ENCODE results near the gene PARD6G.
"Not testable (repeated sequence)": the region's sequence is repeated elsewhere in the genome, so short reads cannot be mapped to it uniquely, and the experiment has no call there.

Gene PARD6G

DNA sequence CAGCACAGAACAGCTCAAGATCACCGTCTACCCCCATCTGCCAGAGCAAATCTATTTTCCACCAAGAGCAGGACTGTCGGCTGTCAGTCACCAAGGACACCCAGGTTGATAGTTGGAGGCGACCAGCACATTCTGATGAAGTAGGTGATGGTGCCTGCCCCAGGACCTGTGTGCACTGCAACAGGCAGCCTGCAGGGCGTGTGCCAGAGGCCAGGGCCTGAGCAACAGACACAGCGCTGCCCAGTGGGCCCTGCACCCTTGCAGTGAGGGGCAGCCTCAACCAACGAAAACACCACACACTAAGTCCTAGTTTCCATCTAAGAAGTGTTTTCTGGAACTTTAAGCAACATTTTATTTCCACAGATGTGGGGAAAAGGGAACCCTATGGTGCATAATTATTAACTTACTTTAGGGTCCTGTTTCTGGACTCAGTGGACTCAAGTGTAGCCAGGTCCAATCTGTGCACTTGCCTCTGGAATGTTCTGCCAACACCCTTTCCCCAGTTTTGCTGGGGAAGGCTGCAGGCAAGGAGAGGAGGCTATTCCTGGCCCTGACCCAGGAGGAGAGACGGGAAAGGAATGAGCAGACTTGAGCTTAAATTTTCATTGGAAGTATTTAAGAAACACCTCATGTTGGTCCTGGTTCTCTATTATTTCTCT, 76.8 kb downstream of the PARD6G start:
- DNase-seq, result no peak

DNA sequence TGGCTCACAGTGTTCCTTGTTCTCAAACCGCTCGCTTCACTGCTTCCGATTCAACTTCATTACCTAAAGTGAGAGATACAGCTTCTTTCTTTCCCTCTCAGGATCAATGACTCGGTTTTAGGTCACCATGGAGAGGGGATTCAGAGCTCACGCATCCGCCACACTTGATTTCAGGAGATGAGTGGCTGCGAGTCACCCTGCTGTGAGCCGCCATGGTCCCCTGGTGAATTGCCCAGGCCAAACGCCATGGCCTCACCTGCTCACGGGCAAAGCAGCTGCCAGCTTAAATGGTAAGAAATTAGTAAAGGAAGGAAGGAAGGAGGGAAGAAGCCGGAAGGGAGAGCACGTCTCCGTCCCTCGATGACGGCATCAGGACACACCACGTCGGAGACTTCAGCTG, 77.7 kb downstream of the PARD6G start:
- no peak for DNase-seq

DNA sequence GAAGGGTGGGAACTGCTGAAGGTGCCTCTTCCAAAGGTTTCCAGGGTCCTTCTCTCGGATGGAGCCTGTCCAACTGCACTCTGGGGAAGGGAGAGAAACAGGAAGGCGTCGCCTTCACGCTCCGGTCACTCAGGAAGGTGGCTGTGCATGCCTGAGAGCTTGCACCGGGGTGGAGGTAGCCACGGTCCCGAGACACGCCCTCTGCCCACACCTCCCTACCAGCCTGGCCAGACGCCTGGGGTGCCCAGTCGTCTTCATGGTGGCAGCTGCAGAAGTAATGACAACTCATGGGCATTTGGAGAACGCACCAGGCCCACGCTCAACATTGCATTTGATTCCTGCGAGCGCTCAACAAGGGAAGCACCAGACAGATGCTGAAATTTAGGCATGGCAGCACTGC, 78.3 kb downstream of the PARD6G start:
- no peak for DNase-seq

DNA sequence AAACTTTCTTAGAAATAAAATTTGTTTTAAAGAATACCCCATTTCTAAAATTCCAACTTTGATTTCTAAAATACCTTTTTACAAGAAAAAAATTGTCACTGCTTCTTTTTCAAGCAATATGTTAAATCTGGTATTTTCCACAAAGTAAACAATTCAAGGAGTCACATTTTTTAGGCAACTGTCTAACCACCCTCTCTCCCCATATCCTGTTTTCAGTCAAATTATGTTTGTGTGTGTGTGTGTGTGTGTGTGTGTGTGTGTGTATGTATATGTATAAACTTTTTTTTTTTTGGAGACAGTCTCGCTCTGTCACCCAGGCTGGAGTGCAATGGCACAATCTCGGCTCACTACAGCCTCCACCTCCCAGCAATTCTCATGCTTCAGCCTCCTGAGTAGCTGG, 79.0 kb downstream of the PARD6G start:
- DNase-seq, result no peak

DNA sequence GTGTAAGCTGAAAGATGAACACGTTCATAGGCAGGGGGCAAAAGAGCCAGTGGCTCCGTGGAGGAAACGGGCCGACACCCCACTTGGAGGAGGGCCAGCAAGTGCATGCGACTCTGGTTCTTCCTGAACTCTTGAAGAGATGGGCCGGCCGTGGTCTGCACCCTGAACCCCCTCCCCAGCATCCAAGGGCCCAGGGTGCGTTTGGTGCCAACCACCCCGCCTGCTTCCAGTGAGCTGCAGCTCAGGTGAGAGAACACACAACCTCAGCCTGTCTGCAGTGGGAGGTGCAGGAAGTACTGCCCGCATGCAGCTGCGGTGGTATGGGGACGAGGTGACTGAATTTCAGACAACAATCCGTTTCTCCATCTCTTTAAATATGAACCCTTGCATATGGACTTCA, 79.4 kb downstream of the PARD6G start:
- no peak for DNase-seq

DNA sequence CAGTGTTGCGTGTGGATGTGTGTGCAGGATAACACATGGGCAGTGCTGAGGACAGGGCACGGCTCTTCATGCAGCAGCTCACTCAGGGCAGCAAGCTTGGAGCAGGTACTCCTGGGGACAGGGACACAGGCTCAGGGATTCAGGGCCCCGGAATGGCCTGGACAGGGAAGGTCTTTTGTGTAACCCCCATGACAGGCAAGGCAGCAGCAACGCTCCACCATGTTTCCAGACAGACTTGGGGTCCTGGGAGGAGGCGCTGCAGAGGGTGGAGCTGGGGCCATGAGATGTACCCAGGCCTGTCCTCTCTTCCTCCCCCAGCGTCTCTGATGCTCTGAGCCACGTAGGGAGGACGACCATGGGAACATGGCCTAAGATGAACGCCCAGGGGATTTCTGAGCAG, 80.0 kb downstream of the PARD6G start:
- DNase-seq, result no peak

DNA sequence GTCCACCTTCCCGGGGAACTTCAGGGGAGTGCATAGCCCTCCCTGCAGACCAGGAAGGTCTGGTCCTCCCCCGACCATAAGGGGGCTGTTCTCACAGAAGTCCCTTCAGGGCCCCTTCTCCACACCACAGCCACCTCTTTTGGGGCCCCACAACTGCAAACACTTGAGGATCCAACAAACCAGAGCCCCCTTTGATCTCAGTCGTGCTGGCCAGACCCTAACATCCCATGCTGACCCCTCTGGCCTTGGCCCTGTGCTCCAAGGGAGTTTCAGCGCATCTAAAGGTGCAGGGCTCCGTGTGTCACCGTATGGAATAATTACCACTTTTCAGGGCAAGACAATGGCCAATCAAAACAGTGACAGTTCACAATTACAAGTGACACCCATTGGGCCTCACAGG, 80.6 kb downstream of the PARD6G start:
- DNase-seq, result no peak

DNA sequence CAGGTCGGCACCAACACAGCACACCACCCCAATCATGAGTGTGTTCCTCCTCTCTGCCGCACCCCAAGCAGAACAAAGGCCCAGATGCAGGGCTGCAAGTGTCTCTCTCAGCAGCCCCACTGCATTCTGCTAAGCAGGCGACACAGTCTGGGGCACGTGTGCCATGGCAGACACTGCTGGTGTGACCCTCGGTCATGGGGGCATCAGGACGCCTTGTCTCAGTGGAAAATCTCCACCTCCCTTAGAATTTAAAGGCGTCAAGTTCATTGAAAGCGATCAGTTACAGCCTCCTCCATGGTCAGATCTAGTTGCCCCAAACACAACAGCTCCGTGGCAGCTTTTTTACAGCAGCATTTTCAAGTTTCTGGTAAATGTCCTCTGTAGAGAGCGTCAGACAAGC, 81.1 kb downstream of the PARD6G start:
- no peak for DNase-seq

DNA sequence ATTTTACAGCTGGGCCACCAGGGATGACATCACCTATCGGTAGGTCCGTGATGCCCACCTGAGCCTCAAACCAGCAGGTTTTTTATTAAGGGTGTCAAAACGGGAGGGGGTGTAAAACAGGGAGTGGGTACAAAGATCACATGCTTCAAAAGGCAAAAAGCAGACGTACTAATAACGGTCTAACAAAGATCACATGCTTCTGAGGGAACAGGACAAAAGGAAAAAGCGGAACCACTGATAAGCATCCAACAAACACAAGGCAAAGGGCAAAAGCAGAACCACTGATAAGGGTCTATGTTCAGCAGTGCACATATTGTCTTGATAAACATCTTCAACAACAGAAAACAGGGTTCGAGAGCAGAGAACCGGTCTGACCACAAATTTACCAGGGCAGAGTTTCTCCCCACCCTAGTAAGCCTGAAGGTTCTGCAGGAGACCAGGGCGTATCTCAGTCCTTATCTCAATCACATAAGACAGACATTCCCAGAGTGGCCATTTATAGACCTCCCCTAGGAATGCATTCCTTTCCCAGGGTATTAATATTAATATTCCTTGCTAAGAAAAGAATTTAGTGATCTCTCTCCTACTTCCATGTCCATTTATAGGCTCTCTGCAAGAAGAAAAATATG, 82.5 kb downstream of the PARD6G start:
- DNase-seq, result not testable (repeated sequence)

DNA sequence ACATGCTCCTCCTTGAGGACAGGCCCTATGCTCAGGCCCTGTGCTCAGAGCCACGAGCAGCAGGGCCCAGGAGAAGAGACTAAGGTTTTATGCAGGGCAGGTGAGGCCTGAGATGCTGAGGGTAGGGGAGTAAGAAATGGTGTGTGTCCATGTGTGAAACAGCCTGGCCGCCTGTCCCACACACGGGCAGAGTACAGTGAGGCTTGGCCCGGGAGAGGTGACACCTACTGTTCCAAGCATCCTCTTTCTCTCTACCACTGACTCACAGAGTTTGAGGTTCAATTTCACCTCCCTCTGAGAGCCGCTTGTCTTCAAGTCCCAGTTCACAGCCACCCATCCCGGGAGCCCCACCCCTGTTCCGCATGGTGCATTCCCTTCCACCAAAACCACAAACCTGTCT, 84.1 kb downstream of the PARD6G start:
- DNase-seq, result no peak

DNA sequence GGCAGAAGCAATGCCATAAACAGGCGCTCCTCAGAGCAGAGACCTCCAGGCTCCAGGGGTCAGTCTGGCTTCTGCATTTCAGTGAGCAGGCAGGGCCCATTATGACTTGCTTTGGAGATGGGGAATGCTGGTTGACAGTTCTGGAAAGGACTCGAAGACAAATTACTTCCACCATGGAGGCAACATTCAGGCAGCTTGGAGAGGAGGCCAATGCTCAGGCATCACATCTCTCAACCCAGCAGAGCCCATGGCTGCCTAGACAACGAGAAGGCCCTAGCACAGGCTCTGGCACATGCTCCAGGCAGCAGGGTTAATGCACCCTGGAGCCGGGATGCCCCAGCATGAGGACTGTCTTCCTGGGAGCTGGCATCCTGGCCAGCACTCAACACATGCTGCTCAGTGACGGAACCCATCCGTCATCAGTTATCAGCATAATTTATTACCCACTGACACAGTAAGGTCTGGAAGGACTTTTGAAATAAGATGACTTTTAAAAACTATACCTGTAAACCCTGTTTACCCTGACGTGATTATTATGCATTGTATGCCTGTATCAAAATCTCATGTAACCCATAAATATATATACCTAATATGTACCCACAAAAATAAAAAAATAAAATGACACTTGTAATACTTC, 85.4 kb downstream of the PARD6G start:
- no peak for DNase-seq

DNA sequence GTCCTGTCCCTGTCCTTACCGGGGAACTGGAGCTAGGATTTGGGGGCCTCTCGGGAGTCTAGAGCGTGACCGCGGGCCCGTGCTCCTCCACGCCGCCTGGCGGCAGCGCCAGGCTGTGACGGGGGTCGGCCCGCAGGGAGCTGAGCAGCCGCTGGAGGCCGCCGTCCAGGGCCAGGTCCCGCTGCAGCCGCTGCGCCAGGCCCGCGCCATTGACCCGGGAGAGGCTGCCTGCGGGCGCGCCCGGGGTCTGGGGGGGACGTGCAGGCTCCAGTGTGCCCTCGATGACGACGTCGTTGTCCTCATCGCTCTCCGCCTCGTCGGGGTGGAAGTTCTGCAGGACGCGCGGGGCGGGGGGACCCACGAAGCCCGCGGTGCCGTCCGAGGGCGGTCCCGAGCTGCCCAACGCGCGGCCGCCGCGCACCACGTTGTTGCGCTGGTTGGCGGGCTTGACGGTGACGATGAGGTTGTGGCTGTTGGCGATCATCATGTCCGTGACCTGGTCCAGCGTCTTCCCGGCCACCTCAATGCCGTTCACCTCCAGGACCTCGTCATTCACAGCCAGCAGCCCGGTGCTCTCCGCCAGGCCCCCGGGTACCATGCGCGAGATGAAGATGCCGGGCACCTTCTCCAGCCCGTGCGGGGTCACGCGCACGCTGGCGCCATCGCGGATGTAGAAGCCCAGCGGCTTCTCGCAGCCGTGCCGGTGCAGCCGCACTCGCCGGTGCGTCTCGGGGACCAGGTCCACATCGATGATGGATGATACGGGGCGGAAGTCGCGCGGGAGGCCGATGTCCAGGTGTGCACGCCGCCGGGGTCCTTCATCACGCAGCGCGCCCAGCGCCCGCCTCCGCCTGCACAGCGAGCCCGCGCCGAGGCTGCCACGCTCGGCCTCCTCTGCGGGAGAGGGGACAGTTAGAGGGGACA, 87.3 kb downstream of the PARD6G start:
- peak; percentile 34 for DNase-seq

DNA sequence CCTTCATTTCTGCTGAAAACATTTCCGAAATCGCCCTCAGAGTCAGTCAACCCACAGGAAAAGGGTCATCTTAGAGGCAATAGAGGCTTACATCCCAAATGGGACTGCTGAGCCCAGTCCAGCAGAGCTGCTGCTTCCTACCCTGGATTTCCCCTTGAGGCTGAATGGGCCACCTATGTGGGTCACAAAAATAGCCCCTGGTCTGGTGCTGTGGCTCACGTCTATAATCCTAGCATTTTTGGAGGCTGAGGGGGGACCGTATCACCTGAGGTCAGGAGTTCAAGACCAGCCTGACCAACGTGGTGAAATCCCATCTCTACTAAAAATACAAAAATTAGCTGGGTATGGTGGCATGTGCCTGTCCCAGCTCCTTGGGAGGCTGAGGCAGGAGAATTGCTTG, 88.9 kb downstream of the PARD6G start:
- DNase-seq, result no peak

DNA sequence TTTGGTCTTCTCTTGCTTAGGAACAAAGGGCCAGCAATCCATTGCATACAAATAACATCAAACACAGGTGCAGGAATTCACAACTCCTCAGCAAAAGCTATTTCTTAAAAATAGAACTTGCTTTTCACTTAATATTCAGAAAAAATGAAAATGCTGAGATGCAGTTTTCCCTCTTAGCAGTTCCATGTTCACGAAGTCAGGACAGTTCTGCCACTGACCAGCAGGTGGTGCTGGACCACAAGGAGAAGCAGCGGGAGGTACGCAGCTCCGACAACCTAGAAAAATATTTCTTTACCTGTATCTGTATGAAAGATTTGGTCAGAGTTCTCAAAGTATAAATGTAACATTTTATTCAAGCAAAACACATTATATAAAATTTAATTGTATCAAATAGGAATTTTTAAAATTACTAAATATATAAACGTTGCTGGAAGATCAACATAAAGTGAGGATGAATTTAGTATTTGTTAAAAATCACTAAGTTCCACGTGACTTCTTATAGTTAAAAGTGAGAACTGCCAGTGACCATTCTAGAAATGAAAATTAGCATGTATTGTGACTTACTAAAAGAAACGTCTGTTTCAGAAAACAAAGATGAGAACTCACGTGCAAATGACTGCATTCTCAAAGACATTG, 89.5 kb downstream of the PARD6G start:
- DNase-seq, result peak; percentile 84

DNA sequence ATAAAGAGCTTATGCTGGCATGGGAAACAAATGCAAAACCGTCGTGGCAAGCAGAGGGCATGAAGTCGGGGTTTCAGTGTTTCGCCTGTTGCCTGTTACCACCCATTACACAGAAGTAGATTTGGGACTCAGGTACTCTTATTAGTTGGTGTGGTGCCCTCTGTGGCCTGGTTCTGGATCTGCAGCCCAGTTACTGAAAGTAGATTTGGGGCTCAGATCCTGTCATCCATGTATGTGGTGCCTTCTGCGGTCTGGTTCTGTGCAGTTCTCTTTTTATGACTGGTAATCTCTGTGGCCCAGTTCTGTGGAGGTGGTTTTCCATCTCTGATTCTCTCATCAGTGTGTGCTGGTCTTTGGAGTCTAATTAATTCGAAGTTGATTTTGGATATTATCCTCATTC, 93.0 kb downstream of the PARD6G start:
- DNase-seq, result peak; percentile 17

DNA sequence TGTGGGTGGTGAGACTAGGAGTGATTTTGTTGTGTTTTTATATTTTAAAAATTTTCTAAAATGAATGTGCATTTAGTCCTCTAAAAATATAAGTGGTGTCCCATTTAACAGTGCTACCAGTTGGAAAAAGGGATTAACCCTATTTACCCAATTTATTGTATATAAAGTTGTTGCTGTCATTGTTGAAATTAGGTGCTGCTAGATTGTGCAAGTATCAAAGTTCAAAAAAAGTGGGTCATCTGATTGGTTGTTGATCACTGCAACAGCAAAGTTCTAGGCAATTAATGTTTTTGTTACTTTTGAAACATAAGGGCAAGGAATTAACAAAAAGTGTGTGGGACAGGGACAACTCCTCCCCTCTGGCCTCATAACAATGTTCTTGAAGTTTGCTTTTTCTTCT, 97.6 kb downstream of the PARD6G start:
- DNase-seq, result no peak

DNA sequence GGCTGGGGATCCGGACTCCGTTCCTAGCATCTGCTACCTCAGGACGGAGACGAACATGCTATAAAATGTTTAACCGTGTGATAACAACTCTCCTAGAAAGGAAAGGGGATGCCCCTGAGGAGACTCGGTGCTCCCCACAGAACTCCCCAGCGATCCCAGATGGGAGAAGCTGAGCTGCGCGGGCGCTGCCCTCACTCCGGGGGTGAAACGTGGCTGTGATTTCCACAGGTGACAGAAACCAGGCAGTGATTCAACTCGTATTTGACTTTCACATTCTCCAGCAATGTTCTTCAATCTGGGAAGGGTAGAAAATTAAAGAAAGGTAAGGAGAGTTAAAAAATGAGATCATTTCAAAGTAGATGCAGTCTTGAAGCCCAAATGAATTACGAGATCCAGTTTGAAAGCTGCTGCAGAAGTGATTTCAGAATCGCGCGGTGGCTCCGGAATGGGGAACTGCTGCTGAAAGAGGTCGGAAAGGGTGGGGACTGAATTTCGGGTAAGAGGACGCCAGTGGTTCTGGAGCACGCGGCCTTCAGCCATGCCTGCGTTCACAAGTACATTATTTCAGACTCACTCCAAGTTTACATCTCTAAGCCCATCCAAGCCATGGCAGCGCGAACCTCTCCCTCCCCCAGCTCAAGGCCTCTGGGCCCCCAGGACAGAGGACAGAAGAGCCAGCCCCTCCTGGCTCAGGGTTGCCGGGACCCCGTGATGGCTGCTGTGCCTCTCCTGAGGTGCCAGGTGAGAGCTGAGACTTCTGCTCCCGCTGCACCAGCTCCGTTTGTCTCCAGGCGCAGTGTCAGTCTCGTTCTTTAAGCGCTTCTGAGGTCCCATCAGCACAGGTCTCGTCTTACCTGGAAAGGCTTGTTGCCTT, 98.8 kb downstream of the PARD6G start:
- peak; percentile 58 for DNase-seq

DNA sequence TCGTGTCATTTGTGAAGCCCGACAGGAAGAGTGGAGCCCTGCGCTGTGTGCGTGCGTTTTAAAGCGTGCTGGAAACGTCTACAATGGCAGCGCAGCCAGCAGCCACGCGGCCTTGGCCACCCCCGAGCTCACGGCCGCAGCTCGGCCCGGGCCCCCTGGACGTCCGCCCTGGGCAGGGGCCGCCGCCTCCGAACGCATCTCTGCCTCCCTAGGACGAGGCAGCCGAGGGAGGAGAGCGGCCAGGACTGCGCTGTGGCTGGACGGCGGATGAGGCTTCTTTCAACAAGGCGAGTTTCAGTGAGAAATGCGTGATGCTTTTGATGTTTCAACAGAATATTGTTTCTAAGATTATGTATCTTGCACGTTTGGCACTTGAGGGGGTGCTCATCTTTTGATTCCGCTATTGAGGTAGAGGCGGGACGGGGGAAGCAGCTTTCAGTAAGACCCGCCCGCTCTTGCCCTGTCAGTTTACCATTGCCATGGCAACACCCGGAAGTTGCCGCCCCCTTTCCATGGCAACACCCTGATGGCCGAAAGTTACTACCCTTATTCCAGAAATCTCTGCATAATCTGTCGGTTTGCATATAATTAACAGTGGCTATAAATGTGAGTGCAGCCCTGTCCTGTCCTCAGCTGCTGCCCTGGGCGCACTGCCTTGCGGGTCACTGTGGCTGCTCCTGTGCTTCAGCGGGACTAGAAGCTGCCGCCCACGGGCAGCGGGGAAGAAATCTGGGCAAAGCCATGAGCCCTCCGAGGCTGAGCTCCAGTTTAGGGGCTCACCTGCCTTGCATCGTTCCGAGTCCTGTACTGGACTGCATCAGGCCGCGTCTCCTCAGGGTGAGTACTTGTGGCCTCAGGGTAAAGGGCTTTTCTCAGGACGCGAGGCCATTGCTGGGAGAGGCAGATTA, 99.6 kb downstream of the PARD6G start:
- peak; percentile 77 for DNase-seq

DNA sequence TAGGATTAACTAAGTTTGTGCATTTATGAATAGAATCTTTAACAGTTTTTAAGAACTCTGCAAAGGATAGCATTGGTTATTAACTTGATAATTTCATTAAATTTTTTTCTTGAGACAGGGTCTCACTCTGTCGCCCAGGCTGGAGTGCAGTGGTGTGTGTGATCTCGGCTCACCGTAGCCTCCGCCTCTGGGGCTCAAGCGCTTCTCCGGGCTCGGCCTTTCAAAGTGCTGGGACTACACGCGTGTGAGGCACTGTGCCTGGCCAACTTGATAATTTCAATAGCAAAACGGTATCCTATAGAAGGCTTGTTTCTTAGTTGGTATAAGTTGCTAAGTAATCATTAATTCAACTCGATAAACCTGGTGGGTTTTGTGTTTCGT, 100.3 kb downstream of the PARD6G start:
- no peak for DNase-seq

DNA sequence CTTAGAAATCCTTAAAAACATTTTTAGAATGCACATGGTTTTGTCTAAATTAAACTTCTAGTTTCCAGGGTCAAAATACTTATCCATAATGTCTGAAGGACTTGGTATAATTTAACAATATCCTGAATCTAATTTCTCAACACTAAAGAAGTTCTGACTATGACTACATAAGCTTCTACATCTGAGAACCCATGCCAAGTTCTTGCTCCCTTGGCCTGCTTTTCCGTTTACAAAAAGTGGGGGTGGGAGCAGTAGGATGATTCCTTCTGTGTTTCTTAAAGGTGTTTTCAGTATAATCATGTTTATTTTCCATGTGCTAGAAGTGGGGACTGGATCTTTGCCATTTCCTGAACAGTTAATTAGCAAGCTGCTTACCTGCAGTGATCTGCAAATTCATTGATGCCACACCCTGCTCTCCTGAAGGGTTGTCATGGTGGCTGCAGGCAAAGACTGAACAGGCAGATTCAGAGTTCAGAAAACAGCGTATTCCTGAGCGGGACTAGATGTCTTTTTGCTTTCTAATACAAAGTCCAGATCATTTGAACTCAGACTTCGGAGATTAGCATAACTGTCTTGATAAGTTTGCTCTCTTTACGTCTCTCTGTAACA, 102.0 kb downstream of the PARD6G start:
- DNase-seq, result no peak
